IPS DF 6.9 (cell line): ENCODE measurements around the gene SEMA4D.

Experiments used
- DNase-seq: peaks from one replicate; pipeline ENCODE4 v3.0.0-alpha.2; 2013; ENCODE audit warnings: low read depth, low spot score
- H3K27ac ChIP-seq: one replicate; pipeline ENCODE4 v1.5.1; 2013; ENCODE audit warnings: low read length, control low read depth
- H3K27me3 ChIP-seq: 2 replicates; pipeline ENCODE4 v1.6.1; 2013; ENCODE audit warnings: mild to moderate bottlenecking, low read length; ENCODE audit not compliant: control insufficient read depth, insufficient read depth
- H3K36me3 ChIP-seq: 2 replicates; pipeline ENCODE4 v1.6.1; 2013; ENCODE audit warnings: low read length; ENCODE audit not compliant: control insufficient read depth, insufficient read depth
- H3K4me1 ChIP-seq: 2 replicates; pipeline ENCODE4 v1.6.1; 2013; ENCODE audit warnings: low read length; ENCODE audit not compliant: control insufficient read depth, insufficient read depth
- H3K4me3 ChIP-seq: 2 replicates; pipeline ENCODE4 v1.5.1; 2013; ENCODE audit warnings: mild to moderate bottlenecking, low read length
- H3K9me3 ChIP-seq: 2 replicates; pipeline ENCODE4 v1.6.1; 2013; ENCODE audit warnings: low read length, inconsistent platforms; ENCODE audit not compliant: control insufficient read depth, insufficient read depth
- WGBS: extraction: QIAGEN DNeasy Blood & Tissue Kit; methylation state at CpG from one replicate; pipeline ENCODE4 v1.1.7; 2013; ENCODE audit warnings: mixed read lengths, missing lambda C conversion rate; ENCODE audit not compliant: insufficient read length, insufficient coverage; 5-methylcytosine and 5-hydroxymethylcytosine counted together

Gene SEMA4D

DNA sequence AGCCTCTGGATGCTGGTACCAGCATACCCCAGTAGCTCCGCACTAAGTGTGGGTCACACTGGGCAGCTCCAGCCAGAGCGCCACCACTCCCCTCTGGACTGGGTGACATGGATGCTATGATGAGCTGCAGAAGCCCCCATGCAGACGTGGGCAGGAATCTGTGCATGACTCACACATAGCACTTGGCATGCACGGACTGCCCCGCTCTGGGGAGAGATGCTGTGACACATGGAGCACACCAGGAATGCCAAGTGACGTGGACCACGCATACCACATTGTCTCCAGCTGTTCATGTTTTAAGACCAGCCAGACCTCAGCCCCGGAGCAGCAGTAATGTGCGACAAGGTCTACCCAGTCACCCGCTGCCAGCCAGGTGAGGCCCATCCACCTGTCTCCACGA lies 64.1 kb downstream of the SEMA4D start:
- Histone ChIP-seq H3K36me3 (no peaks in the 10 kb centered on the region), H3K27me3 (no peaks in the 10 kb centered on the region), H3K4me1 (peaks cover 27% of the 10 kb centered on the region), H3K4me3 (no peak overlapping the region), H3K9me3 (no peaks in the 10 kb centered on the region), H3K27ac (no peak overlapping the region)
- WGBS = no CpG with 5 or more reads among the region's 11 CpGs
- DNase-seq = no peak

DNA sequence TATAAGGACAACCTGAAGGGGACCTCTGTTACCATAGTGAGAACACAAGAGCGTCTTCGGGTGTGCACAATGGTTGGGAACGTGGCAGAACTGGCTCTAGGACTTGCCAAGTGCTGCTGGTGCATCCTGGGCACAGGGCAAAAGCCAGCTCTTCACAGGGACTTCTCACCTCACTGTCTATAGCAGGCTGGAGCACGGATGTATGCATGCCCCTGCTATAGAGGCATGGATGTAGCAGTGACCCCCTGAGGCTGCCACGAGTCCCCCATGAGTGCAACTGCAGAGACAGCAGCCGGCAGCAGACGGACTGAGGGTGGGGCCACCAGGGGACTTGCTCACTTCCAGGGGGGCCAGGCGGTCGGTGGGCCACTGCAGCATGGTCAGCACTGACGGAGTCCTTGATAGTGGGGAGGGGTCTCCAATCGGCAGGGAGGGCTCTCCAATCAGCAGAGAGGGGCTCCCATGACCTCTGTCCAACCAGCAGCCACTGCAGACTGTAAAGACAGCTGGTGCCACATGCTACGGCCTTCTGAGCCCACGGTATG lies 64.9 kb downstream of the SEMA4D start:
- WGBS = no CpG with 5 or more reads among the region's 13 CpGs
- no peaks in the 10 kb centered on the region for H3K36me3 ChIP-seq
- no peaks in the 10 kb centered on the region for H3K9me3 ChIP-seq
- no peak for DNase-seq
- H3K4me1 ChIP-seq = peaks cover 27% of the 10 kb centered on the region
- no peak overlapping the region for H3K27ac ChIP-seq
- H3K27me3 ChIP-seq = no peaks in the 10 kb centered on the region
- H3K4me3 ChIP-seq = no peak overlapping the region

DNA sequence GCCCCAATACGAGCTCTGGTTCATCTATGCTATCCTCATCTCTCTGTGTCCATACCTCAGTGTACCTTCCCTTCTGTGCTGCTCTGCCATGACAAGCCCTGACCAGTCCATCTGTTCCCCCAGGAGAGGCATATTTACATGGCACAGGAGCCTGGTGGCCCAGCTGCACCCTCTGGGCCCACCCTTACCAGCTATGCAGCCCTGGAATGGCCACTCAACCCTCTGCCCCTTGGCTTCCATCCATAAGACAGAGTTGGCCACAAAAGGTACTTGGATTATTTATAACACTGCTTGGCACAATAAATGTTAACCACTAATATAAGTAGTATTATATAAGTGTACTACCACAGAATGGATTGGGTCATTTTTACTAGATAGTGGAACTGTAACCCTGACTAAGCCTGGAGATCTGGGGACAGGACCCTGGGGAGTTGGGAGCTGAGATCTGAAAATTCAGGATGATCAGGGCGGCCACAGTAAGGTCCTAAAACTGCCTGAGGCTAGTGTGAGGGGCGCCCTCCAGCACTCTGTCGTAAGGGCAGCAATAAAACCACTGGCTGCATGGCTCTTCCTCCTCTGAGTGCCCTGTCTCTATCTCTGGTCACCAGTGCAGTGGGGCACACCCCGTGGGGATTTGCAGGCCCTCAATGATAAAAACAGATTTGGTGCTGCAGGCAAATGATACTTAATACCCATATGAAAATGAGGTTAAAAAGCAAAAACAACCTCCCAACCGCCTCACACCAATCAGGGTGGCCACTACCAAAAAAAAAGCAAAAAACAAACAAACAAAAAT lies 65.8 kb downstream of the SEMA4D start:
- WGBS = no CpG with 5 or more reads among the region's 6 CpGs

DNA sequence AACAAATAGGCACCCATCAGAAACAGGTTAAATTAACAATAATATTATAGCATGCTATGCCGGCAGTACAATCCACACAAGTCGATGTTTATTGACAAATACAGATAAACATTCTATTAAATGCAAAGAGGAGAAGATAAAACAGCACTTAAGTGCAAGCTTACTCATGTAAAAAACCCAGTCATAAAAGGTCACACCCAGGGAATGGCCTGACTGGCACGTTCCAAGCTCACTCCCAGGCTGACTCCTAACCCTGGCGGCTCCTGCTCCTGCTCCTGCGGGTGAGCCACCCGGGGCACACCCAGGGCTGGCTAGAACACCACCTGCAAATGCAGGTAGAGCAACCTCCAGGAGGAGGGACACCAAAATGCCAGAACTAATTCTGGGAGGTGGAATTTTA lies 66.9 kb downstream of the SEMA4D start:
- Histone ChIP-seq H3K27me3 (no peaks in the 10 kb centered on the region), H3K9me3 (no peaks in the 10 kb centered on the region), H3K4me1 (peaks cover 14% of the 10 kb centered on the region), H3K27ac (no peak overlapping the region), H3K36me3 (no peaks in the 10 kb centered on the region), H3K4me3 (no peak overlapping the region)
- no peak for DNase-seq
- no CpG with 5 or more reads among the region's 6 CpGs for WGBS

More for the DNA sequence above, 65.8 kb downstream of the SEMA4D start:
- no peak overlapping the region for H3K4me3 ChIP-seq
- H3K9me3 ChIP-seq = no peaks in the 10 kb centered on the region
- no peak overlapping the region for H3K27ac ChIP-seq
- H3K36me3 ChIP-seq = no peaks in the 10 kb centered on the region
- no peaks in the 10 kb centered on the region for H3K27me3 ChIP-seq
- no peak for DNase-seq
- H3K4me1 ChIP-seq = peaks cover 24% of the 10 kb centered on the region

DNA sequence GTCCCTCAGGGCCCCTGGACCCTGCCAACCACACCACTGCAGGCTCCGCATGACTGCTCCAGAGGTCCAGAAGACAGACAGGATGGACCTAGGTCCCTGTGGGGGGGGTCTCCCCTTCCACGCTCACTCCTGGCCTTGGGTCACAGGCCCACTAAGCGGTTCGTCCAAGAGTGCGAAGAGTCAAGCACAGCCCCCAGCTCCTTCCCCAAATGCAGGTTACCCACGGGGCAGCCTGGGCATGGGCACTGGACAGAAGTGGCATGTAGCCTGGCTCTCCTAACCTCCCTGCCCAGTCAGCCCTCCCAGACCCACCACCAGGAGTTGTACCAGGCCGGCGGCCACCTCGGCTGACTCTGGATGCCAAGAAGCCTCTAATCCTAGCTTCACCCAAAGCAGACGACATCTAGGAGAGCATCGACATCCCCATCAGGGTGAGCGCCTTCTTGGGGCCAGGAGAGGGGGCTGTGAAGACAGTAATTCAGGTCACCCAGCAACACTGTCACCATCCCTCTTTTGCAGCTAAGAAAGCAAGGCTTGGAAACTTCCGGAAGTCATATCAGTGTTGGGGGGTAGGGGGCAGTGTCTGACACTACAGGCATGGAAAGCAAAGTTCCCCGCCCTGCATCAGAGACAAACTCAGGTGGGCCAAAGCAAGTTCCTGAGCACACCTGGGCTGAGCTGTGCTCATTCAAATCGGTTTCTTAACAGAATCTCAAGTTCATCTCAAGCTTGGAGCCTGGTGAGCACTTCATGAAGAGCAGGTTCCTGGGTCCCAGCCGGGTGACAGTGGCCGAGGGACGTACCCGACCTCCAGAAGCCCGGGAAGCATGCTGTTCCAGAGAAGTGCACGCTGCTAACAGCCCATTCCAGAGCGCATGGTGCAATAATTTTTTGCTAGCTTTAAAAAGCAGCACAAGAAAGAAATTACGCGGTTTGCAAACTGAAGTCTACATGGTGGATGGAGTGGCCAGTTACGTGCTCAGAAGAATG lies 68.7 kb downstream of the SEMA4D start:
- peak; percentile 70 for DNase-seq
- Histone ChIP-seq H3K4me3 (no peak overlapping the region), H3K27me3 (no peaks in the 10 kb centered on the region), H3K9me3 (no peaks in the 10 kb centered on the region), H3K4me1 (peaks cover 10% of the 10 kb centered on the region), H3K27ac (no peak overlapping the region), H3K36me3 (no peaks in the 10 kb centered on the region)
- WGBS = no CpG with 5 or more reads among the region's 25 CpGs

DNA sequence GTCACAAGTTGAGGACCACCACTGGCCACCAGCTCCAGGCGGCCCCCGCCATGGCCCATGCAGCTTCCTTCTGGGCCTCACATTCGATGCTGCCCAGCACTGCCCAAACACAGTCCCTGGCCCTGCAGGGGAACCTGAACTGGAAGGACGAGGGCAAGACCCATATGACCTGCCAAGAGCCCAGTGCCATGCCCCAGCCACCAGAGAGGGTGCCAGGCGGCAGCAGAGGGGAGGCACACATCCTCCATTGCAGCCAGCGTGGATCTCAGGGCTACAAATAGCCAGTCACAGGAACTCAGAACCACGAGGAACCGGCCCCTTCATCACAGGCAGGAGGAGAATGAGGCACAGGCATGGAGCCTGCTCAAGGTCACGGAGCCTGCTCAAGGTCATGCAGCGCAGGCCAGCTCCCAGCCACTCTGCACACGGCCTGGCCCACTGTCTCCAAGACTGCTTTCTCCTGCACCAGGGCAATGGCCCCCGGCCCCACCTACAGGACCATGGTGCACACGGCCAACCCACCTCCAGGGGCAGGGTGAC lies 69.6 kb downstream of the SEMA4D start:
- H3K9me3 ChIP-seq = no peaks in the 10 kb centered on the region
- H3K36me3 ChIP-seq = no peaks in the 10 kb centered on the region
- no peak overlapping the region for H3K27ac ChIP-seq
- peaks cover 3% of the 10 kb centered on the region for H3K4me1 ChIP-seq
- no peak for DNase-seq
- no peaks in the 10 kb centered on the region for H3K27me3 ChIP-seq
- no CpG with 5 or more reads among the region's 13 CpGs for WGBS
- H3K4me3 ChIP-seq = no peak overlapping the region

DNA sequence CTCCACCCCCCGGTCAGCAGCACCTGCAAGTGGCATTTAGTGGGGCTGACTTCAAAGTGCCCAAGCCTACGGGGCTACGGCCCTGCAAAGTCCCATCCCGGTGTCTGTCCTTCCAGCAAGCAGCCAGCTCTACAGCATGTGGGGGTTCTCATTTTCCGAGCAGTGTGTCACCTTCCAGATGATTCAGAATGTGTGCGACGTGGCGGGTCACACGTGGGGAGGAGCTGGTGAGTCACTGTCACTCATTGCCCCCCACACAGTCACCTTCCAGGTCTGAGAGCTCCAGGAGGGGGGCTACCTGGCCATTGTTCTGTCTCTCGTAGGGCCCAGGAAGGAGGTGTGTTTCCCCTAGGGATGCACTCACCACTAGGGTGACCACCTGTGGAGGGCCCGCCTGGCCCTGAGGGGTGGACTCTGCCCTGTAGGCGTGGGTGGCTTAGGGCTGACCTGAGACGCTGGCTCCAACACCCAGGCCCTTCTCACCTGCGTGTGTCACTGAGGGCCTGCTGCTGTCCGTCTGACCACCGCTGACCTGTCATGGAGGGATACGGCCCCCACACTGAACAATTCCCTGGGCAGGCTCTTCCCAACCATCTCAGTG lies 70.2 kb downstream of the SEMA4D start:
- Histone ChIP-seq H3K4me3 (no peak overlapping the region), H3K36me3 (no peaks in the 10 kb centered on the region), H3K4me1 (no peaks in the 10 kb centered on the region; the same call in 1 of the 2 replicates), H3K27ac (no peak overlapping the region), H3K27me3 (no peaks in the 10 kb centered on the region), H3K9me3 (no peaks in the 10 kb centered on the region)
- WGBS = no CpG with 5 or more reads among the region's 17 CpGs
- DNase-seq = no peak

DNA sequence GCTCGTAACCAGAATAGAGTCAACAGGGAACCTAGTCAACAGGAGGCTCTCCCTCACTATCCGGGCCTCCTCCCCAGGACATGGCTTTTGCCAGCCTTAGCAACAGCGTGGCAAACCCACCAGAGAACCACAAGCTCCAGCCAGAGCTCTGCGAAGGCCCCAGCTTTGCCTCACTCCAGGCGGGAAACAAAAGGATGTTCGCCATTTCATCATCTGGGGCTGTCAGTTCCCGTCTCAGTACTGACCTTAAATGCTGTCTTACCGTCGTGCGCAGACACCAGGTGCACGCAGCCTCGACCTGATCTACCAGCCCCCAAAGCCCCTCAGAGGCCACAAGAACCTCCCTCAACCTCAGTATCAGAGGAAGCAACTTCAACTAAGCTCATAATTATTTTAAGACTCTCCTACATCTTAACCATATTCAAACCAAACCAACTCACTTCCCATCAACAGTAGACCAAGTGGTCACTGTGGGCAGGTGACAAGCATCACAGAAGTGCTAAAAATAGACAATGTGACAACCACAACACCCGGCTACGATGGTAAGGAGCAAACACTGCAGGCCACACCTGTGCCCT lies 71.4 kb downstream of the SEMA4D start:
- WGBS = no CpG with 5 or more reads among the region's 14 CpGs
- Histone ChIP-seq H3K27ac (no peak overlapping the region), H3K4me3 (no peak overlapping the region)

DNA sequence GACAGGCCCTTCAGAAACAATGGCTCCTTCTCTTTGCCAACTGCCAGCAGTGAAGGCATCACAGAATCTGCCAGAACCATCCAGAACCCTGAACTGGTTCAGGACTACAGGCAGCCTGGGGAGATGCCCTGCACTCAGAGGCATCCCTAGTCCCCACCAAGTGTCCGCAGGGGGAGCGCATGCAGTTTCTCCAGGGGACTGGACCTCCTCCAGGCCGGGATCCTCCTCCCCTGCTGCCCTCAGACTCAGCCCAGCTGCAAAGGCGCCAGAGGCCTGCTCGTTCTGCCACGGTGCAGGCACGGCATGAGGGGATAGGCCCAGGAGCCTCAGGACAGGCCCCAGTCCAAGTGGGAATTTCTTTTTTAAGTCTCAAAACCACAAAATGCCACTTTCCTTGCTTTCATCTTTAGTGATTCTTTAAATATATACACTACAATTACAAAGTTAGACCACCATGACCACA lies 72.0 kb downstream of the SEMA4D start:
- WGBS = no CpG with 5 or more reads among the region's 7 CpGs
- Histone ChIP-seq H3K9me3 (no peaks in the 10 kb centered on the region), H3K4me1 (no peaks in the 10 kb centered on the region; the same call in 1 of the 2 replicates), H3K36me3 (no peaks in the 10 kb centered on the region), H3K4me3 (no peak overlapping the region), H3K27ac (no peak overlapping the region), H3K27me3 (no peaks in the 10 kb centered on the region)
- no peak for DNase-seq

More for the DNA sequence above, 71.4 kb downstream of the SEMA4D start:
- Histone ChIP-seq H3K9me3 (no peaks in the 10 kb centered on the region), H3K36me3 (no peaks in the 10 kb centered on the region), H3K4me1 (no peaks in the 10 kb centered on the region; the same call in 1 of the 2 replicates), H3K27me3 (no peaks in the 10 kb centered on the region)
- DNase-seq = no peak
